ENCODE data around the gene RAB8B.

Gene RAB8B

DNA sequence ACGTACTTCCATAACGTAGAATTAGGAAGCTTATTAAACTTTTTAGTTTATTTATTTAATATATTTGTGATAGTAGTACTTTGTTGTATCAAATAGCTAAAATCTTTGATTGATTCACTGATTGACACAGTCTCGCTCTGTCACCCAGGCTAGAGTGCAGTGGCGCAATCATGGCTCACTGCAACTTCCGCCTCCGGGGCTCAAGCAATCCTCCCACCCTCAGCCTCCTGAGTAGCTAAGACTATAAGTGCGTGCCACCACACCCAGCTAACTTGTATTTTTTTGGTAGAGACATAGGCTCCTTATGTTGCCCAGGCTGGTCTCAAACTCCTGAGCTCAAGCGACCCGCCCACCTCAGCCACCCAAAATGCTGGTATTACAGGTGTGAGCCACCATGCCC, 93.7 kb downstream of the RAB8B start:
- Histone ChIP-seq H3K36me3 (ENCODE audit: control insufficient read depth in 1 of 2, insufficient read depth in 2 of 2, low read length in 2 of 2) (peaks cover 6 to 20% of the 10 kb centered on the region in 2 donors), H3K4me1 (ENCODE audit: control insufficient read depth in 1 of 2, insufficient read depth in 2 of 2, low read length in 2 of 2) (no peaks in the 10 kb centered on the region), H3K9me3 (ENCODE audit: control insufficient read depth in 1 of 2, low read length in 2 of 2) (no peaks in the 10 kb centered on the region), H3K4me3 (ENCODE audit: low read depth in 1 of 2, low read length in 2 of 2) (no peak overlapping the region), H3K27ac (ENCODE audit: low read length) (no peak overlapping the region), H3K27me3 (ENCODE audit: low read depth, low read length) (no peaks in the 10 kb centered on the region)

DNA sequence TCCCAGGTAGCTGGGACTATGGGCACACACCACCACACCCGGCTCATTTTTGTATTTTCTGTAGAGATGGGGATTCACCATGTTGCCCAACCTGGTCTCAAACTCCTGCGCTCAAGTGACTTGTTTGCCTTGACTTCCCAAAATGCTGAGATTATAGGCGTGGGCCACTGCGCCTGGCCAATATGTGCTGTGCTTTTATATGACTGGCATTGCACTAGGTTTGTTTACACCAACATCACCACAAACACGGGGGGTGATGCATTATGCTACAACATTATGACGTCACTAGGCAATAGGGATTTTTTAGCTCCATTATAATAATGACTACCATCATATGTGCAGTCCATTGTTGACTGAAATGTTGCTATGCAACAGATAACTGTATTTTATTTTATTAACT, 94.9 kb downstream of the RAB8B start:
- no peak overlapping the region for H3K27ac ChIP-seq (ENCODE audit: low read length)
- H3K4me3 ChIP-seq (ENCODE audit: low read depth in 1 of 2, low read length in 2 of 2): no peak overlapping the region
- peaks cover 6 to 20% of the 10 kb centered on the region in 2 donors for H3K36me3 ChIP-seq (ENCODE audit: control insufficient read depth in 1 of 2, insufficient read depth in 2 of 2, low read length in 2 of 2)
- no peaks in the 10 kb centered on the region for H3K27me3 ChIP-seq (ENCODE audit: low read depth, low read length)
- no peaks in the 10 kb centered on the region for H3K4me1 ChIP-seq (ENCODE audit: control insufficient read depth in 1 of 2, insufficient read depth in 2 of 2, low read length in 2 of 2)
- H3K9me3 ChIP-seq (ENCODE audit: control insufficient read depth in 1 of 2, low read length in 2 of 2): no peaks in the 10 kb centered on the region

DNA sequence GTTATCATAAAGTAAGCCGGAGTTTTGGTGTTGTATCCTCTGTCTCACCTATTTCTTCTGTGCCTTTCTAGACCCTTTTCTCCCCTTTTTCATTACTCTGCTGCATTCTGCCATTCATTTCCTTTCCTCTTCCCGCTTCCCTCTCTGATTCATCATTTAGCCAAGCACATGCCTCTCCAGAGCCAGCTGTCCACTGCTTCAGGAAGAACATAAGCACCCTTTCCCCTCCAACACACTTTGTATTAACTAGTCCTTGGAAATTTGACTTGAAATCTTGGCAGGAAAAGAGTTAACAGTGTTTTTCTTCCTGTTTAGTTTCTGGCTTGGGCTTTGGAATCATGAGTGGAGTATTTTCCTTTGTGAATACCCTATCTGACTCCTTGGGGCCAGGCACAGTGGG, 97.7 kb downstream of the RAB8B start:
- H3K4me1 ChIP-seq (ENCODE audit: control insufficient read depth in 1 of 2, insufficient read depth in 2 of 2, low read length in 2 of 2): no peaks in the 10 kb centered on the region
- H3K36me3 ChIP-seq (ENCODE audit: control insufficient read depth in 1 of 2, insufficient read depth in 2 of 2, low read length in 2 of 2): peaks cover 6 to 38% of the 10 kb centered on the region in 2 donors
- H3K27ac ChIP-seq (ENCODE audit: low read length): peak overlapping the region; percentile 1
- H3K9me3 ChIP-seq (ENCODE audit: control insufficient read depth in 1 of 2, low read length in 2 of 2): no peaks in the 10 kb centered on the region
- no peaks in the 10 kb centered on the region for H3K27me3 ChIP-seq (ENCODE audit: low read depth, low read length)
- H3K4me3 ChIP-seq (ENCODE audit: low read depth in 1 of 2, low read length in 2 of 2): no peak overlapping the region

DNA sequence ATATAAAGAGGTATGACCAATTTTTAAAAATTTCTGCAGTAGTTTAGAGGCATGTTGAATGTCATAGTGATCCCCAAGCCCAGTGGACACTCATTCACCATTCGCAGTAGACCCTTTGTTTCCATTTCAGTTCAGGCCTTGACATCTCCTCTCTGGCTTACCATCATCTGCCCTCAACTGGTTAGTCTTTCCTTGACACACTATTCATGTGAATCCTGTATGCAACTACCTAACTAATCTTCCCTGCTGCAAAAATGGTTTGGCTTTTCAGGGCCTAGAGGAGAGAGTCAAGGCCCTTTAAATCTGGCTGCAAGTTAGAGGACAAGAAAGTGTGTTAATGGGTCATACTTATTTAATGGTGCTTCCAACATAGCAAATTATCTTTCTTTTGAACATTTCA, 98.9 kb downstream of the RAB8B start:
- no peaks in the 10 kb centered on the region for H3K27me3 ChIP-seq (ENCODE audit: low read depth, low read length)
- no peaks in the 10 kb centered on the region for H3K4me1 ChIP-seq (ENCODE audit: control insufficient read depth in 1 of 2, insufficient read depth in 2 of 2, low read length in 2 of 2)
- H3K36me3 ChIP-seq (ENCODE audit: control insufficient read depth in 1 of 2, insufficient read depth in 2 of 2, low read length in 2 of 2): peaks cover 6 to 40% of the 10 kb centered on the region in 2 donors
- no peak overlapping the region for H3K4me3 ChIP-seq (ENCODE audit: low read depth in 1 of 2, low read length in 2 of 2)
- no peaks in the 10 kb centered on the region for H3K9me3 ChIP-seq (ENCODE audit: control insufficient read depth in 1 of 2, low read length in 2 of 2)
- no peak overlapping the region for H3K27ac ChIP-seq (ENCODE audit: low read length)

DNA sequence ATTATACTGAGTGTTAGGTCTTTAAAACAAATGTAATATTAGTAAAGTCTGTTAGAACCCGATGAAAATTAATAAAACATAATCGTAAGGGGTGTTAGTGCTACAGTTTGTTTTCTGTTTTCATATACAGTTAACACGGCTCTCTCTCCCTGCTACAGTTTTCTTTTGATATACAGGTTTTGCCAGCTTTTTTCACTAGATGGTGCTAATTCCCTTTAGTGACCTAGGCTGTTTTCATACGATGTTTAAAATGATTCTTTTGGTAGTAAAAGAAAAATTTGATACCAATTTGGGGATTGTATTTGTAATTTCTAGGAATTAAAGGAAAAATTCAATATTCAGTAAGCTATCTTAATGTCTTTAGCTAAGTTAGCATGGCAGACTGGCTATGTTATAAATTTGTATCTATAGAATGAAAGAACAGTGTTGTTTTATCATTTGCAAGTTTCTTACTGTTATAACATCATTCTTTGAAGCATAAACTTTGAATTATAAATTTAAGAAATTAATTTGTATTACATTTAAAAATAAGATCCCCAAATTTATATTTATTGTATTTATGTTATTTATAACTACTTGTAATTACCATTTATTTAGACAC, 99.5 kb downstream of the RAB8B start:
- H3K27me3 ChIP-seq (ENCODE audit: low read depth, low read length): no peaks in the 10 kb centered on the region
- no peak overlapping the region for H3K4me3 ChIP-seq (ENCODE audit: low read depth in 1 of 2, low read length in 2 of 2)
- H3K36me3 ChIP-seq (ENCODE audit: control insufficient read depth in 1 of 2, insufficient read depth in 2 of 2, low read length in 2 of 2): peaks cover 6 to 40% of the 10 kb centered on the region in 2 donors
- H3K9me3 ChIP-seq (ENCODE audit: control insufficient read depth in 1 of 2, low read length in 2 of 2): no peaks in the 10 kb centered on the region
- no peak overlapping the region for H3K27ac ChIP-seq (ENCODE audit: low read length)
- no peaks in the 10 kb centered on the region for H3K4me1 ChIP-seq (ENCODE audit: control insufficient read depth in 1 of 2, insufficient read depth in 2 of 2, low read length in 2 of 2)

DNA sequence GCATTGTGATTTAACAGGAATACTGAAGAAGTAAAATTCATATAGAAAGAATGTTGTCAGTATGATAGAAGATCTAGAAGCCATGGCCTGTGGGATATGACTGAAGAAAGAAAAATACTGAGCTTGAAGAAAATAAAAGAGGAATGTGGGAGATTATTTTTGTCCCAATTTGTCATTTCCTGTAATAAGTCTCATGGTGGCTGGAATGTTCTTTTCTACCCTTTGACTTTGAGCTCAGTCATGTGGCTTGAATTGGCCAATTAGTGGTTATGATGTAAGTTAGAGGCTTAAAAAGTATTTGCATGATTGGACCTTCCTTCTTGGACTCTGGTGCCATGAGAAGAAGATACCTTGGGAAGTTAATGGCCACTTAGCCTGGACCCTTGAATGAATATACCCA, 102.1 kb downstream of the RAB8B start:
- Histone ChIP-seq H3K36me3 (ENCODE audit: control insufficient read depth in 1 of 2, insufficient read depth in 2 of 2, low read length in 2 of 2) (peaks cover 6 to 30% of the 10 kb centered on the region in 2 donors), H3K9me3 (ENCODE audit: control insufficient read depth in 1 of 2, low read length in 2 of 2) (no peaks in the 10 kb centered on the region), H3K27me3 (ENCODE audit: low read depth, low read length) (no peaks in the 10 kb centered on the region), H3K4me1 (ENCODE audit: control insufficient read depth in 1 of 2, insufficient read depth in 2 of 2, low read length in 2 of 2) (no peaks in the 10 kb centered on the region), H3K4me3 (ENCODE audit: low read depth in 1 of 2, low read length in 2 of 2) (no peak overlapping the region), H3K27ac (ENCODE audit: low read length) (no peak overlapping the region)

DNA sequence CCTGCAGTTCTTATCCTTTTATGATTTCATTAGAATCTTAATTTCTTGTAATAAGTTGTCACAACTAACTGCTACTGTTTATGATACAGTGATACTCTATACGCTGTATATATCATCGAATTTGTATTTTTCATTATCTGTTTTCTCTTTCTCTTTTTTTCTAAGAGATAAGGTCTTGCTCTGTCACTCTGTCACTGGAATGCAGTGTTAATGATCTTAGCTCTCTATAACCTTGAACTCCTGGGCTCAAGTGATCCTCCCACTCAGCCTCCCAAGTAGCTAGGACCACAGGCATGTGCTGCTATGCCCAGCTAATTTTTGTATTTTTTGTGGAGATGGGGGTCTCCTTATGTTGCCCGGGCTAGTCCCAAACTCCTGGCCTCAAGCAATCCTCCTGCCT, 102.8 kb downstream of the RAB8B start:
- no peak overlapping the region for H3K27ac ChIP-seq (ENCODE audit: low read length)
- no peaks in the 10 kb centered on the region for H3K9me3 ChIP-seq (ENCODE audit: control insufficient read depth in 1 of 2, low read length in 2 of 2)
- no peaks in the 10 kb centered on the region for H3K4me1 ChIP-seq (ENCODE audit: control insufficient read depth in 1 of 2, insufficient read depth in 2 of 2, low read length in 2 of 2)
- peaks cover 3 to 28% of the 10 kb centered on the region in 2 donors for H3K36me3 ChIP-seq (ENCODE audit: control insufficient read depth in 1 of 2, insufficient read depth in 2 of 2, low read length in 2 of 2)
- no peak overlapping the region for H3K4me3 ChIP-seq (ENCODE audit: low read depth in 1 of 2, low read length in 2 of 2)
- no peaks in the 10 kb centered on the region for H3K27me3 ChIP-seq (ENCODE audit: low read depth, low read length)

DNA sequence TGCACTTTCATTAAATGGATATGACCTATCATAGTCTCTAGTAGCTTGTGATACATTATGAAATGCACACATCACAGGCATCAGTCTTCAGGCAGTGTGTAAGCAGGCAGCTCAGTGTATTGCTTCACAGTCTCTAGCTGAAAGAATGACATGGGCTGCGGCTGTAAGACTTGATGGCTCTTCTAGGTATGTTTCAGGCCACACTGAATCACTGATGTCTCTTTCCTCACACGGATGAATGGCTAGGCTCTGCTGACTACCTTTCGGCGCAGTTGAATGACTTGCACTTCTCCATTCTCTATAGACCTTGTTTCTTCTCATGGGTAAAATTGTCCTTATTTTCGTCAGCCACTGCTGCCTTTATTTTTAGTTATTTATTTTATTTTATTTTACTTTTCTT, 103.4 kb downstream of the RAB8B start:
- no peaks in the 10 kb centered on the region for H3K9me3 ChIP-seq (ENCODE audit: control insufficient read depth in 1 of 2, low read length in 2 of 2)
- no peaks in the 10 kb centered on the region for H3K4me1 ChIP-seq (ENCODE audit: control insufficient read depth in 1 of 2, insufficient read depth in 2 of 2, low read length in 2 of 2)
- H3K27me3 ChIP-seq (ENCODE audit: low read depth, low read length): no peaks in the 10 kb centered on the region
- no peak overlapping the region for H3K4me3 ChIP-seq (ENCODE audit: low read depth in 1 of 2, low read length in 2 of 2)
- peaks cover 4 to 23% of the 10 kb centered on the region in 2 donors for H3K36me3 ChIP-seq (ENCODE audit: control insufficient read depth in 1 of 2, insufficient read depth in 2 of 2, low read length in 2 of 2)
- no peak overlapping the region for H3K27ac ChIP-seq (ENCODE audit: low read length)

DNA sequence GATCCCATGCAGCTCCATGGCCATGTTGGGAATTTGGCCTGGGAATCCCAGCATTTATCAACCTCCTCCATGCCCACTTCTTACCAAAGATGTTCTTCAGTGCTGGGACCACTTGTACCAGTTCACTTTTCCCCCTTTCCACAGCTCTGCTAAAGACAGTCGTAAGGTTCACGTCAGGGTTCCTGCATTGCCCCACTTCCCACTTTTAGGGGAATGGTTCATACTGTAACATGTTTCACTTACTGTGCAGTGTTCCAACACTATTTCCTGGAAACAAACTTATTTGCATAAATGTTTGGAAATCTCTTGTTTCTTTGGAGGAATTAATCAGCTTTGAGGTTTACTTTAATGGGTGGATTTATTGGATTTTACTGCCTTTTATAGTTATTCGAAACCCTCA, 105.0 kb downstream of the RAB8B start:
- H3K36me3 ChIP-seq (ENCODE audit: control insufficient read depth in 1 of 2, insufficient read depth in 2 of 2, low read length in 2 of 2): peaks cover 10 to 25% of the 10 kb centered on the region in 2 donors
- no peaks in the 10 kb centered on the region for H3K4me1 ChIP-seq (ENCODE audit: control insufficient read depth in 1 of 2, insufficient read depth in 2 of 2, low read length in 2 of 2)
- H3K9me3 ChIP-seq (ENCODE audit: control insufficient read depth in 1 of 2, low read length in 2 of 2): no peaks in the 10 kb centered on the region

DNA sequence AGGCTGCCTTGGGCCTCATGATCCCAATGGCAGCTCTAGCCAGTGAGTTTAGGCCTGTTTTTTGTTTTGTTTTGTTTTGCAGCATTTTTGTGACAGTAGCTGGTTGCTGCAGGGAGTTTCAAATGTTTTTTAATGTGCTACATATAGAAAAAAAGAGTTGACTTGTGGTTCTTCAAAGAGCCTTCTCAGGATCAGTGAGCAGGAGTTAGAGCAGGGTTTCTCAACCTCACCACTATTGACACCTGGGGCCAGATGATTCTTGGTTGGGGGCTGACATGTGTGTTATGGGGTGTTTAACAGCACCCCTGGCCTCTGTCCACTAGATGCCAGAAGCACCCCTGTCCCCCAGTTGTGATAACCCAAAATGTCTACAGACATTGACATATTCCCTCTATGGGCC, 105.9 kb downstream of the RAB8B start:
- Histone ChIP-seq H3K27ac (ENCODE audit: low read length) (no peak overlapping the region), H3K4me3 (ENCODE audit: low read depth in 1 of 2, low read length in 2 of 2) (no peak overlapping the region), H3K9me3 (ENCODE audit: control insufficient read depth in 1 of 2, low read length in 2 of 2) (no peaks in the 10 kb centered on the region), H3K27me3 (ENCODE audit: low read depth, low read length) (no peaks in the 10 kb centered on the region), H3K36me3 (ENCODE audit: control insufficient read depth in 1 of 2, insufficient read depth in 2 of 2, low read length in 2 of 2) (peaks cover 10 to 33% of the 10 kb centered on the region in 2 donors), H3K4me1 (ENCODE audit: control insufficient read depth in 1 of 2, insufficient read depth in 2 of 2, low read length in 2 of 2) (no peaks in the 10 kb centered on the region)

More for the DNA sequence above, 105.0 kb downstream of the RAB8B start:
- no peaks in the 10 kb centered on the region for H3K27me3 ChIP-seq (ENCODE audit: low read depth, low read length)
- H3K27ac ChIP-seq (ENCODE audit: low read length): no peak overlapping the region
- H3K4me3 ChIP-seq (ENCODE audit: low read depth in 1 of 2, low read length in 2 of 2): no peak overlapping the region

DNA sequence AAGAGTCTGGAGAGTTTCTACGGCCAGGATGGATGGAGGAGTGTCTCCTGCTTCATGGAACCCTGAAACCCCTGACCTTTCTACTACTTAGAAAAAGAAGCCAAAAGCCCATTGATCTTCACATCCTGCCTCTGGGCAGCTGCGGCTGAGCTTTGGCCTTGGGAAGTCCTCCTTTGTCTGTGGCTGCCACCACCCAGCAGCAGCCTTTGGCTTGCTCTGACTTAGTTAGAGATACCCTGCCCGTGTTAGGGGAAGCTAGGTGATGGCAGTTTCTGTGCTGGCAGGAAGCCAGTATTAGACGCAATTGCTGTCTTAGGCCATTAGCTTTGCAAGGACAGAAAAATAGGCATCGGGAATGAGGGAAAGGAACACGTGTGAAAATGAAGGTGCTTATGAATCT, 106.8 kb downstream of the RAB8B start:
- H3K27ac ChIP-seq (ENCODE audit: low read length): no peak overlapping the region
- H3K9me3 ChIP-seq (ENCODE audit: control insufficient read depth in 1 of 2, low read length in 2 of 2): no peaks in the 10 kb centered on the region
- H3K4me3 ChIP-seq (ENCODE audit: low read depth in 1 of 2, low read length in 2 of 2): no peak overlapping the region
- H3K36me3 ChIP-seq (ENCODE audit: control insufficient read depth in 1 of 2, insufficient read depth in 2 of 2, low read length in 2 of 2): peaks cover 10 to 25% of the 10 kb centered on the region in 2 donors
- no peaks in the 10 kb centered on the region for H3K4me1 ChIP-seq (ENCODE audit: control insufficient read depth in 1 of 2, insufficient read depth in 2 of 2, low read length in 2 of 2)
- H3K27me3 ChIP-seq (ENCODE audit: low read depth, low read length): no peaks in the 10 kb centered on the region

DNA sequence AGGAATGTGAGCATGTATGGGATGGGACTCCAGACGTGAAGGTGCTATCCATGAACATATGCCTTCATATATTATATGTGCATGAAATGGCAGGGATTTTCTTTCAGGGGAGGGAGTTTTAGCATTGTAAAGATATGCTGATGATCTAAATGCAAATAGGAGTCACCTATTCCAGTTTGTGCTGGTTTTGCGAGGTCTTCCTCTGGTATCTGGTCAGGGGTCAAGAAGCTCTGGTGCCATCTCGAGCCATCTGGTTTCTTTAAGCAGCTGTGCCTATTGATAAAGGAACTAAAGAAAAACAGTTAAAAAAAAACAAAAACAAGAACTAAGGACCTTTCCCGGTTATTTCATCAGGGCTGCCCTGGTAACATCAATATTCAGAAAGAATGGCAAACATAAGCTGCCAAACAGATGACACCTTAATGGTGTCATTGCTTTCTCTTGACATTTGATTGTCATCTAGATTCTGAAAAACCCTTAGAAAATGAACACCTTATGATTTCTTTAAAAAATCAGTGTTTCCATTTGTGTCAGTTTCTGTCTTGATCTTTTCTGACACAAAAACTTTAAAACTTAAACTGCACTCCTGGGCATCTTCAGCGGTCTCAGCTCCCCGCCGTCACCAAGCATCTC, 110.7 kb downstream of the RAB8B start:
- Histone ChIP-seq H3K27ac (ENCODE audit: low read length) (no peak overlapping the region), H3K4me3 (ENCODE audit: low read depth in 1 of 2, low read length in 2 of 2) (no peak overlapping the region), H3K27me3 (ENCODE audit: low read depth, low read length) (no peaks in the 10 kb centered on the region), H3K36me3 (ENCODE audit: control insufficient read depth in 1 of 2, insufficient read depth in 2 of 2, low read length in 2 of 2) (peaks cover 23 to 37% of the 10 kb centered on the region in 2 donors), H3K4me1 (ENCODE audit: control insufficient read depth in 1 of 2, insufficient read depth in 2 of 2, low read length in 2 of 2) (no peaks in the 10 kb centered on the region), H3K9me3 (ENCODE audit: control insufficient read depth in 1 of 2, low read length in 2 of 2) (no peaks in the 10 kb centered on the region)

All from muscle layer of duodenum (tissue), 2 donors.